Ovary (tissue), 9 donors: Measurements from ENCODE around the gene AOPEP. TPM values are rescaled to one million over a fixed set of nuclear protein-coding genes. Genes with fewer than 3 reads are reported as not detected.

Experiments used
- DNase-seq, 5 donors: peaks; one replicate each; pipeline ENCODE4 v3.0.0-alpha.2; 2019 to 2020
- H3K27ac ChIP-seq, 2 donors: fragments of 200-600 bp; one replicate each; pipeline versions ENCODE4 v1.5.1 to v1.8.0; 2019 to 2022
- H3K27me3 ChIP-seq: fragments of 200-600 bp; one replicate; pipeline ENCODE4 v1.8.0; 2022
- H3K36me3 ChIP-seq: fragments of 200-600 bp; sonication (generic); one replicate; pipeline ENCODE4 v1.5.1; 2019
- H3K4me1 ChIP-seq: one replicate; pipeline ENCODE4 v1.8.1; 2013; ENCODE audit warnings: mild to moderate bottlenecking, moderate library complexity; ENCODE audit not compliant: insufficient read depth
- H3K4me3 ChIP-seq: fragments of 200-600 bp; sonication (generic); one replicate; pipeline ENCODE4 v1.5.1; 2017
- H3K9me3 ChIP-seq, 2 donors: fragments of 200-600 bp in 1 of 2; sonication (generic) in 1 of 2; one replicate each; pipeline versions ENCODE4 v1.5.1 to v1.8.1; 2013 to 2019; ENCODE audit warnings: mild to moderate bottlenecking in 1 of 2, moderate library complexity in 1 of 2
- CTCF ChIP-seq, 3 donors: fragments of 450-650 bp in 2 of 3; fragments of 200-600 bp in 1 of 3; IDR thresholded peaks; one replicate each; pipeline versions ENCODE4 v1.5.1 to v1.8.0; 2016 to 2022; ENCODE audit warnings: antibody characterized with exemption in 3 of 3, mild to moderate bottlenecking in 1 of 3
- EP300 ChIP-seq: sonication (generic); formaldehyde crosslinking; IDR thresholded peaks from one replicate; pipeline ENCODE4 v1.6.1; 2017; ENCODE audit warnings: antibody characterized with exemption
- POLR2A ChIP-seq: fragments of 450-650 bp; IDR thresholded peaks from one replicate; pipeline ENCODE4 v1.6.1; 2017; ENCODE audit warnings: antibody characterized with exemption, mild to moderate bottlenecking, moderate library complexity
- WGBS, 3 donors: extraction: QIAGEN DNeasy Blood & Tissue Kit in 1 of 3; methylation state at CpG; one replicate each; pipeline versions ENCODE4 v1.1.5 to v1.1.7; 2013 to 2017; 5-methylcytosine and 5-hydroxymethylcytosine counted together
- intact Hi-C, 4 donors: fragments of 100-400 bp; cut with DNase I; formaldehyde crosslinking; loops; one replicate each; pipeline versions ENCODE4 v1.11.0 to v1.15.1; 2022 to 2023
- polyA plus RNA-seq, 2 donors: library from polyadenylated mRNA; stranded (reverse); fragments of 200-250 nt in 1 of 2; fragments of 350-450 nt in 1 of 2; fragmentation: Illumina TruSeq in 1 of 2; extraction: RNeasy Lipid Tissue Mini Kit (QIAGEN cat#74804) in 1 of 2; gene quantifications; one replicate each; pipeline ENCODE4 v1.2.3, GENCODE V29; 2013 to 2014
- total RNA-seq, 7 donors: library from RNA; depleted of rRNA in 2 of 7; stranded (reverse); fragments of >200 nt in 2 of 7; fragmentation: NEBNext Ultra II Directional in 3 of 7; extraction: Animal tissue kit (Norgen Biotek cat#: 25700) in 3 of 7; gene quantifications; one replicate each; pipeline versions ENCODE4 v1.1.0 to v1.2.4, GENCODE V29; 2016 to 2023
- donor health status: DM: no; HTN: no; CAD: no; lungs with moderate emphysema.
- donor health status: DM: no; HTN: no; CAD: no.
- donor health status: Bipolar disorder and iron deficiency.
- donor health status: DM: yes; HTN: yes; CAD: no.
- donor health status: DM: no; HTN: no; CAD: no.
- donor health status: DM: yes; HTN: yes; CAD: no.

AOPEP gene
- total and polyA plus RNA-seq, 9 donors = 40.0 to 141 (median 82.1) TPM

GRCh38 chr9:95044731-95045508 is 318.4 kb downstream of the AOPEP start:
- TF ChIP-seq CTCF (IDR thresholded peaks at IDR 0.05) (no peak), POLR2A (no peak), EP300 (no peak)
- intact Hi-C loops = no loop called here
- Histone ChIP-seq H3K27ac (no peak overlapping the region), H3K36me3 (no peaks in the 10 kb centered on the region), H3K4me3 (no peak overlapping the region), H3K9me3 (no peaks in the 10 kb centered on the region), H3K4me1 (peaks cover 12% of the 10 kb centered on the region), H3K27me3 (no peaks in the 10 kb centered on the region)
- no peak for DNase-seq
- 88 to 93% (median 88%) methylated on average over 36 of the region's 36 CpGs for WGBS, 3 donors

DNA sequence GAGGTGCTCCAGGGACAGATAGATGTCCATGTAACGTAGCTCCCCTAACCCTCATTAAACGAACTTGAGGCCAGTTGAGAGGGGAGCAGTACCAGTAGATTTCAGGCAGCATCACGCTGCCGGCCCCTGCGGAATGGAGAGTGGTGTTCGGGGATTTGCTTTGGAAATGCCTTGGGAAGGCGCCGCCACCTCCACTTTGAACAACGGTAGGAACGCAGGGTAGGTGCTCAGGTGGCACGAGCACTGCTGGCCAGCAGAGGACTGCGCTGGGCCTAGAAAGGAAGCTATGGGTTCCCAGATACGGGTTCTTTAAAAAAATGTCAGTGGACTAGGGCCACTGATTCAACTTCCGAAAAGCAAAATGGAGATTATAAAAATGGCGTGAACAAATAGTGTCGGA is 319.3 kb downstream of the AOPEP start:
- H3K27ac ChIP-seq = no peak overlapping the region
- no peaks in the 10 kb centered on the region for H3K36me3 ChIP-seq
- peaks cover 11% of the 10 kb centered on the region for H3K4me1 ChIP-seq
- no peak overlapping the region for H3K4me3 ChIP-seq
- intact Hi-C loops = no loop called here
- no peaks in the 10 kb centered on the region for H3K9me3 ChIP-seq
- WGBS, 3 donors = 85 to 92% (median 86%) methylated on average over 16 of the region's 16 CpGs
- DNase-seq = no peak
- no peaks in the 10 kb centered on the region for H3K27me3 ChIP-seq
- no peak for TF ChIP-seq CTCF (IDR thresholded peaks at IDR 0.05)
- no peak for TF ChIP-seq EP300
- no peak for TF ChIP-seq POLR2A

GRCh38 chr9:95047452-95048224 is 321.1 kb downstream of the AOPEP start:
- Histone ChIP-seq H3K4me1 (peaks cover 11% of the 10 kb centered on the region), H3K4me3 (peak overlapping the region; percentile 53), H3K9me3 (no peaks in the 10 kb centered on the region), H3K36me3 (no peaks in the 10 kb centered on the region), H3K27ac (peak overlapping the region in 1 of 2 donors; percentile 69), H3K27me3 (no peaks in the 10 kb centered on the region)
- 30 to 47% (median 37%) methylated on average over 3 of the region's 3 CpGs for WGBS, 3 donors
- intact Hi-C loops = no loop called here
- TF ChIP-seq EP300 (no peak), CTCF (IDR thresholded peaks at IDR 0.05) (no peak), POLR2A (no peak)
- no peak for DNase-seq

GRCh38 chr9:95048225-95049087 is 322.0 kb downstream of the AOPEP start:
- intact Hi-C loops = no loop called here
- TF ChIP-seq POLR2A = peak; percentile 30
- no peak for TF ChIP-seq EP300
- TF ChIP-seq CTCF (IDR thresholded peaks at IDR 0.05) = no peak
- DNase-seq = peak; percentile 43 to 68 (median 63)
- Histone ChIP-seq H3K9me3 (no peaks in the 10 kb centered on the region), H3K27me3 (no peaks in the 10 kb centered on the region), H3K4me3 (peak overlapping the region; percentile 53), H3K27ac (peak overlapping the region; percentile 65 to 69), H3K36me3 (no peaks in the 10 kb centered on the region), H3K4me1 (peaks cover 12% of the 10 kb centered on the region)
- WGBS, 3 donors = 0 to 2% (median 1%) methylated on average over 57 to 58 of the region's 58 CpGs
